Right lobe of liver (tissue), 6 donors: ENCODE measurements around the gene SPOP. TPM values are rescaled to one million over a fixed set of nuclear protein-coding genes. Genes with fewer than 3 reads are reported as not detected.

Experiments used
- ATAC-seq, 4 donors: fragments of 200-7000 bp; cut with Tn5 transposase; one replicate each; pipeline ENCODE4 v1.9.1; 2020; ENCODE audit warnings: mild to moderate bottlenecking in 4 of 4, moderate library complexity in 4 of 4
- DNase-seq, 3 donors: peaks; one replicate each; pipeline ENCODE4 v3.0.0-alpha.2; 2020
- H3K27ac ChIP-seq, 3 donors: fragments of 200-600 bp; one replicate each; pipeline ENCODE4 v1.8.0; 2022
- H3K27me3 ChIP-seq, 2 donors: fragments of 200-600 bp; one replicate each; pipeline ENCODE4 v1.8.0; 2022
- H3K36me3 ChIP-seq, 4 donors: fragments of 200-600 bp; sonication (generic) in 1 of 4; one replicate each; pipeline versions ENCODE4 v1.5.1 to v1.8.0; 2017 to 2022; ENCODE audit warnings: control low read depth in 1 of 4
- H3K4me1 ChIP-seq, 4 donors: fragments of 200-600 bp; sonication (generic) in 1 of 4; one replicate each; pipeline versions ENCODE4 v1.5.1 to v1.8.0; 2017 to 2022; ENCODE audit warnings: control low read depth in 1 of 4
- H3K4me3 ChIP-seq, 3 donors: fragments of 200-600 bp; one replicate each; pipeline ENCODE4 v1.8.0; 2022
- H3K9me3 ChIP-seq, 4 donors: fragments of 200-600 bp; sonication (generic) in 1 of 4; one replicate each; pipeline versions ENCODE4 v1.5.1 to v1.8.0; 2017 to 2022; ENCODE audit warnings: control low read depth in 1 of 4
- CTCF ChIP-seq, 4 donors: fragments of 200-600 bp in 3 of 4; fragments of 450-650 bp in 1 of 4; IDR thresholded peaks; one replicate each; pipeline versions ENCODE4 v1.5.1 to v1.8.0; 2016 to 2022; ENCODE audit warnings: antibody characterized with exemption in 4 of 4, mild to moderate bottlenecking in 2 of 4
- POLR2A ChIP-seq: fragments of 450-650 bp; IDR thresholded peaks from one replicate; pipeline ENCODE4 v1.6.1; 2017; ENCODE audit warnings: antibody characterized with exemption, mild to moderate bottlenecking
- WGBS: methylation state at CpG from one replicate; pipeline ENCODE4 v1.1.6; 2018; ENCODE audit warnings: low coverage, low lambda C conversion rate; ENCODE audit not compliant: insufficient coverage; ENCODE audit errors: missing lambda C conversion rate; 5-methylcytosine and 5-hydroxymethylcytosine counted together
- intact Hi-C, 2 donors: fragments of 100-400 bp; cut with DNase I; formaldehyde crosslinking; loops; one replicate each; pipeline versions ENCODE4 v1.11.2 to v1.14.1; 2022
- total RNA-seq, 6 experiments: library from RNA; depleted of rRNA in 2 of 6; stranded (reverse); fragments of >200 nt in 2 of 6; fragmentation: NEBNext Ultra II Directional in 3 of 6; extraction: Animal tissue kit (Norgen Biotek cat#: 25700) in 3 of 6; gene quantifications; one replicate each; pipeline versions ENCODE4 v1.1.0 to v1.2.4, GENCODE V29; 2016 to 2023
- donor health status: DM: no; HTN: yes; CAD: no.
- donor health status: DM: no; HTN: no; CAD: no.
- donor health status: DM: no; HTN: no; CAD: no.
- donor health status: DM: no; HTN: yes; CAD: no.
- donor health status: DM: no; HTN: yes; CAD: no.

The SPOP gene
- total RNA-seq, 6 experiments from 2014 or later, result 26.9 to 41.0 (median 34.1) TPM

GRCh38 chr17:49715216-49715615 lies 37.3 kb upstream of the SPOP start:
- no peak overlapping the region for H3K27ac ChIP-seq
- H3K4me3 ChIP-seq, result no peak overlapping the region
- H3K4me1 ChIP-seq, result no peaks in the 10 kb centered on the region
- peaks cover 0 to 50% (median 15%) of the 10 kb centered on the region in 4 donors for H3K36me3 ChIP-seq
- DNase-seq (no peak), ATAC-seq (no peak)
- no peak for TF ChIP-seq CTCF (IDR thresholded peaks at IDR 0.05)
- no peak for TF ChIP-seq POLR2A
- WGBS, result 56% methylated on average over 4 of the region's 4 CpGs
- no peaks in the 10 kb centered on the region for H3K9me3 ChIP-seq
- intact Hi-C loops, result loop anchor here in 1 of 2 donors (10.0 kb wide), 1 partner anchor 60 kb away; no protein-coding TSS in a partner anchor
- H3K27me3 ChIP-seq, result no peaks in the 10 kb centered on the region

GRCh38 chr17:49708515-49709183 lies 30.8 kb upstream of the SPOP start:
- intact Hi-C loops, result loop anchor here in 1 of 2 donors (5.0 kb wide), 1 partner anchor 69 kb away; no protein-coding TSS in a partner anchor
- no peaks in the 10 kb centered on the region for H3K9me3 ChIP-seq
- peak overlapping the region in 1 of 3 donors; percentile 99 for H3K27ac ChIP-seq
- no peak for TF ChIP-seq CTCF (IDR thresholded peaks at IDR 0.05)
- no peak for TF ChIP-seq POLR2A
- H3K27me3 ChIP-seq, result no peaks in the 10 kb centered on the region
- peak overlapping the region; percentile 92 to 99 (median 92) for H3K4me3 ChIP-seq
- H3K36me3 ChIP-seq, result peaks cover 0 to 22% (median 7%) of the 10 kb centered on the region in 4 donors
- WGBS, result 53% methylated on average over 10 of the region's 15 CpGs
- H3K4me1 ChIP-seq, result peaks cover 0 to 30% (median 3%) of the 10 kb centered on the region in 4 donors
- ATAC-seq (no peak), DNase-seq (no peak)

GRCh38 chr17:49707608-49708514 lies 30.0 kb upstream of the SPOP start, which contains the start of gene SLC35B1:
Gene SLC35B1, minus strand, starts transcription at chr17:49707964. Its CDS starts 131 bp downstream, at chr17:49707833.
- intact Hi-C loops, result loop anchor here in 1 of 2 donors (5.0 kb wide), 1 partner anchor 69 kb away; no protein-coding TSS in a partner anchor

More at GRCh38 chr17:49707608-49708514, 30.0 kb upstream of the SPOP start, which contains the start of gene SLC35B1:
- peak within 1 kb of the TSS; percentile 97 to 100 (median 99) for H3K27ac ChIP-seq
- DNase-seq (peak; percentile 99 to 100 (median 99)), ATAC-seq (peak; percentile 94 to 97 (median 94))
- H3K27me3 ChIP-seq, result no peaks in the 10 kb centered on the region
- peaks cover 7 to 27% (median 14%) of the 10 kb centered on the region in 4 donors for H3K36me3 ChIP-seq
- peak; percentile 61 to 76 (median 69) for TF ChIP-seq CTCF (IDR thresholded peaks at IDR 0.05)
- TF ChIP-seq POLR2A, result peak; percentile 85
- H3K4me1 ChIP-seq, result peaks cover 0 to 30% (median 3%) of the 10 kb centered on the region in 4 donors
- peak within 1 kb of the TSS; percentile 92 to 99 (median 92) for H3K4me3 ChIP-seq
- whole genome bisulfite sequencing, result 0% methylated on average over 16 of the region's 53 CpGs
- H3K9me3 ChIP-seq, result no peaks in the 10 kb centered on the region
